Vagina (tissue), 2 donors: ENCODE results near the gene EIPR1. TPM values are rescaled to one million over a fixed set of nuclear protein-coding genes. Genes with fewer than 3 reads are reported as not detected.

Experiments used
- DNase-seq, 2 donors: peaks; one replicate each; pipeline ENCODE4 v3.0.0-alpha.2; 2017; ENCODE audit errors: extremely low spot score in 2 of 2
- H3K27ac ChIP-seq: fragments of 200-600 bp; sonication (generic); one replicate; pipeline ENCODE4 v1.5.1; 2019
- H3K27me3 ChIP-seq: fragments of 200-600 bp; sonication (generic); one replicate; pipeline ENCODE4 v1.5.1; 2019
- H3K36me3 ChIP-seq, 2 donors: fragments of 200-600 bp; sonication (generic); one replicate each; pipeline ENCODE4 v1.5.1; 2017 to 2019
- H3K4me1 ChIP-seq: fragments of 200-600 bp; sonication (generic); one replicate; pipeline ENCODE4 v1.5.1; 2019
- H3K4me3 ChIP-seq, 2 donors: fragments of 200-600 bp; sonication (generic); 1 replicate in 1 of 2; 2 replicates in 1 of 2; pipeline ENCODE4 v1.5.1; 2016 to 2019
- H3K9me3 ChIP-seq: fragments of 200-600 bp; sonication (generic); one replicate; pipeline ENCODE4 v1.5.1; 2019
- POLR2A ChIP-seq, 2 donors: fragments of 450-650 bp; IDR thresholded peaks; one replicate each; pipeline ENCODE4 v1.6.1; 2017; ENCODE audit warnings: antibody characterized with exemption in 2 of 2, mild to moderate bottlenecking in 2 of 2, moderate library complexity in 2 of 2
- POLR2AphosphoS5 ChIP-seq, 2 donors: sonication (generic); formaldehyde crosslinking; IDR thresholded peaks; one replicate each; pipeline ENCODE4 v1.9.0; 2017; ENCODE audit warnings: antibody characterized with exemption in 2 of 2, mild to moderate bottlenecking in 2 of 2, low read depth in 1 of 2; ENCODE audit not compliant: insufficient read depth in 1 of 2
- intact Hi-C: fragments of 100-400 bp; cut with DNase I; formaldehyde crosslinking; loops from one replicate; pipeline ENCODE4 v1.15.1; 2023
- total RNA-seq: library from RNA; depleted of rRNA; stranded (reverse); fragments of >200 nt; gene quantifications from one replicate; pipeline ENCODE4 v1.2.3, GENCODE V29; 2016
- TF ChIP-seq, protein P1 (sequence below), 3 experiments: fragments of 450-650 bp in 2 of 3; fragments of 200-600 bp in 1 of 3; sonication (generic) in 1 of 3; IDR thresholded peaks; one replicate each; pipeline ENCODE4 v1.5.1; 2017 to 2019; ENCODE audit warnings: antibody characterized with exemption in 3 of 3, mild to moderate bottlenecking in 2 of 3, moderate library complexity in 2 of 3

The EIPR1 gene
- total RNA-seq, 1 donor from 2014 or later, result 39.8 TPM

DNA sequence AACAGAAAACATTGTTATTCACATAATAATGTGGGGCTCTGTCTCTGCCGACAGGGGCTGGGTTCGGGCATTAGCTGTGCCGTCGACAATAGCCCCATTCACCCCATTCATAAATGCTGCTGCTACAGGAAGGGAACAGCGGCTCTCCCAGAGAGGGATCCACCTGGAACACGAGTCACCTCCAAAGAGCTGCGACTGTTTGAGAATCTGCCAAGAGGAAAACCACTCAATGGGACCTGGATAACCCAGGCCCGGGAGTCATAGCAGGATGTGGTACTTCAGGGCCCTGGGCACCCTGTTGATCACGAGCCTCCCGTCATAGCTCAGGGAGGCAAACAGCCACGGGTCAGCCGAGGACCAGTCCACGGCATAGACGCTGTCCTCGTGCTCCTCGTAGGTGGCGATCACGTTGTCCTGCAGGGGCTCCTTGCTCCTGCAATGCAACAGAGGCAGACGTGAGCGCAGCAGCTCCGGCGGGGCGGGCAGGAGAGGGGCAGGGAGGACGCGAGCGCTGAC lies 188.5 kb downstream of the EIPR1 start:
- H3K27me3 ChIP-seq, result no peaks in the 10 kb centered on the region
- no peak overlapping the region for H3K4me3 ChIP-seq
- TF ChIP-seq POLR2A (IDR thresholded peaks at IDR 0.05) (no peak), POLR2AphosphoS5 (IDR thresholded peaks at IDR 0.05; ENCODE audit: insufficient read depth in 1 of 2, low read depth in 1 of 2) (no peak)
- TF ChIP-seq, protein P1, sequence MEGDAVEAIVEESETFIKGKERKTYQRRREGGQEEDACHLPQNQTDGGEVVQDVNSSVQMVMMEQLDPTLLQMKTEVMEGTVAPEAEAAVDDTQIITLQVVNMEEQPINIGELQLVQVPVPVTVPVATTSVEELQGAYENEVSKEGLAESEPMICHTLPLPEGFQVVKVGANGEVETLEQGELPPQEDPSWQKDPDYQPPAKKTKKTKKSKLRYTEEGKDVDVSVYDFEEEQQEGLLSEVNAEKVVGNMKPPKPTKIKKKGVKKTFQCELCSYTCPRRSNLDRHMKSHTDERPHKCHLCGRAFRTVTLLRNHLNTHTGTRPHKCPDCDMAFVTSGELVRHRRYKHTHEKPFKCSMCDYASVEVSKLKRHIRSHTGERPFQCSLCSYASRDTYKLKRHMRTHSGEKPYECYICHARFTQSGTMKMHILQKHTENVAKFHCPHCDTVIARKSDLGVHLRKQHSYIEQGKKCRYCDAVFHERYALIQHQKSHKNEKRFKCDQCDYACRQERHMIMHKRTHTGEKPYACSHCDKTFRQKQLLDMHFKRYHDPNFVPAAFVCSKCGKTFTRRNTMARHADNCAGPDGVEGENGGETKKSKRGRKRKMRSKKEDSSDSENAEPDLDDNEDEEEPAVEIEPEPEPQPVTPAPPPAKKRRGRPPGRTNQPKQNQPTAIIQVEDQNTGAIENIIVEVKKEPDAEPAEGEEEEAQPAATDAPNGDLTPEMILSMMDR (IDR thresholded peaks at IDR 0.05), result no peak
- peaks cover 0 to 8% of the 10 kb centered on the region in 2 donors for H3K36me3 ChIP-seq
- no peaks in the 10 kb centered on the region for H3K9me3 ChIP-seq
- DNase-seq, result no peak
- intact Hi-C loops, result no loop called here
- H3K27ac ChIP-seq, result no peak overlapping the region
- no peaks in the 10 kb centered on the region for H3K4me1 ChIP-seq

DNA sequence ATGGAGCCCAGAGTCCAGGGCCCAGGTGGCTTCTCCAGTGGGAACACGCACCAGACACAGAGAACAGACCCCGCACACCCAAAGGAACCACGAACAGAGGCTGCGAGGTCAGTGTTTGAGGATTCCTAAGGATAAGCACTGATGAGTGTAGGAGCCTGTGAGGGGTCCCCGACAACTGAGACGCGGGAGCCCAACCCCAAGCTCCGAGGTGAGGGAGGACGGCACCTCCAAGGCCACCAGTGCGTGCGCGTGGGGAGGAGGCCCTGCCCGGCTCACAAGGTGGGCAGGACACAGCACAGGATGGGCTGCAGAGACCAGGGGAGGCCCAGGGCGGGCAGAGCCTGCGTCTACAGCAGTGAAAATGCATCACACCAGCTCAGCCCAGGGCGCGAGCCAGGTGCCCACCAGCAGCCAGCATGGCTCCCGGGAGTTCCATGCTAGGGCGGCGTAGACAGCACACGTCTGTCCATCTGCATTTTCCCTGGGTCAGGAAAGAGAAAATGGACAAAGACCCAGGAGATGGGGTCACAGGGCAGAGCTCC lies 189.1 kb downstream of the EIPR1 start:
- peaks cover 0 to 8% of the 10 kb centered on the region in 2 donors for H3K36me3 ChIP-seq
- no peak for DNase-seq
- intact Hi-C loops, result no loop called here
- H3K4me3 ChIP-seq, result no peak overlapping the region
- H3K9me3 ChIP-seq, result no peaks in the 10 kb centered on the region
- H3K27me3 ChIP-seq, result no peaks in the 10 kb centered on the region
- no peaks in the 10 kb centered on the region for H3K4me1 ChIP-seq
- no peak for TF ChIP-seq POLR2AphosphoS5 (IDR thresholded peaks at IDR 0.05; ENCODE audit: insufficient read depth in 1 of 2, low read depth in 1 of 2)
- TF ChIP-seq POLR2A (IDR thresholded peaks at IDR 0.05), result no peak
- TF ChIP-seq, protein P1 (IDR thresholded peaks at IDR 0.05), result no peak
- H3K27ac ChIP-seq, result no peak overlapping the region

DNA sequence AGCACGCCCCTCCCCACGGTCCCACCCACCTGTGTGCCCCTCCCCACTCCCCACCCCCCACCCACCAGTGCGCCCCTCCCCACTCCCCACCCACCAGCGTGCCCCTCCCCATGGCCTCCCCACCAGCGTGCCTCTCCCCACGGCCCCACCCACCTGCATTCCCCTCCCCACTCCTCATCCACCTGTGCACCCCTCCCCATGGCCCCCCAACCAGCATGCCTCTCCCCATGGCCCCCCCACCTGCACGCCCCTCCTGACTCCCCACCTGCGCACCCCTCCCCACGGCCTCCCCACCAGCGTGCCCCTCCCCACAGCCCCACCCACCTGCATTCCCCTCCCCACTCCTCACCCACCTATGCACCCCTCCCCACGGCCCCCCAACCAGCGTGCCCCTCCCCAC lies 190.2 kb downstream of the EIPR1 start:
- H3K36me3 ChIP-seq, result peaks cover 0 to 7% of the 10 kb centered on the region in 2 donors
- no peaks in the 10 kb centered on the region for H3K9me3 ChIP-seq
- H3K27ac ChIP-seq, result no peak overlapping the region
- intact Hi-C loops, result no loop called here
- no peaks in the 10 kb centered on the region for H3K4me1 ChIP-seq
- no peak for DNase-seq
- no peak overlapping the region for H3K4me3 ChIP-seq
- no peaks in the 10 kb centered on the region for H3K27me3 ChIP-seq
- TF ChIP-seq POLR2A (IDR thresholded peaks at IDR 0.05) (no peak), POLR2AphosphoS5 (IDR thresholded peaks at IDR 0.05; ENCODE audit: insufficient read depth in 1 of 2, low read depth in 1 of 2) (no peak)
- TF ChIP-seq, protein P1 (IDR thresholded peaks at IDR 0.05), result no peak

DNA sequence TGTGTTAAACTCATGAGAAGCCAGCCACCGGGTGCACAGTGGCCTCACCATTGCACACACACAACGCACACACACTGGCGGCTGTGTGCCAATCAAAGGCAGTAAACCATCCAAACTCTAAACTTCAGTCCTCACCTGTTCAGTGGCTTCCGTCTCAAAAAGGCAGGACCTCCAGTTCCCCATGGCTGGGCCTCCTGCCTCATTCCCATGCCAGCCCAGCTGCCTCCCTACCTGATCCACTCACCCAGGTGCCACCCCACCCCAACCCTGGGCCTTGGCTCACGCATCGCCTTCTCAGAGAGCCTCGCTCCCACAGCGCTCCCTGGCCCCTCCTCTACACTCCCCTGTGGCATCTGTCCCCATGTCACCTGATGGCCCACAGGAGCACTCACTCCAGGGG lies 190.9 kb downstream of the EIPR1 start:
- intact Hi-C loops, result no loop called here
- Histone ChIP-seq H3K27me3 (no peaks in the 10 kb centered on the region), H3K4me1 (no peaks in the 10 kb centered on the region), H3K9me3 (no peaks in the 10 kb centered on the region), H3K36me3 (no peaks in the 10 kb centered on the region), H3K4me3 (no peak overlapping the region), H3K27ac (no peak overlapping the region)
- no peak for DNase-seq
- TF ChIP-seq, protein P1 (IDR thresholded peaks at IDR 0.05), result no peak
- no peak for TF ChIP-seq POLR2A (IDR thresholded peaks at IDR 0.05)

DNA sequence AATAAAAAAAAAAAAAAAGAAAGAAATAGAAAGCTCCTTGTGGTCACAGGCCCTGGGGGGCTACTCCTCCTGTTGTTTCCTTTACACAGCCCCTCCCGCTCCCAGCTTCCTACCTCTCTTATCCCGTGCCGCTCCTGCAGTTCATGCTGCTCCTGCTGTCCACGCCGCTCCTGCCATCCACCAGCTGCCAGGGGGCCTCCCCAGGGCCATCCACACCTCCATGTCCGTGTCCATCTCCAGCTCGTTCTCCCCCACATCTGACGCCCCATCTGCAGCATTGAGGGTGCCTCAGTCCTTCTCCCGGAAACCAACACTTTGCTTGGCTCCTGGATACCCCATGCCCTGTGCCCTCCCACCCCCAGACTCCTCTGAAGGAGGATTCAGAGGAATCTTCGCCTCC lies 191.7 kb downstream of the EIPR1 start:
- intact Hi-C loops, result no loop called here
- TF ChIP-seq POLR2AphosphoS5 (IDR thresholded peaks at IDR 0.05; ENCODE audit: insufficient read depth in 1 of 2, low read depth in 1 of 2) (no peak), POLR2A (IDR thresholded peaks at IDR 0.05) (no peak)
- TF ChIP-seq, protein P1 (IDR thresholded peaks at IDR 0.05), result no peak
- H3K9me3 ChIP-seq, result no peaks in the 10 kb centered on the region
- H3K27ac ChIP-seq, result no peak overlapping the region
- no peaks in the 10 kb centered on the region for H3K36me3 ChIP-seq
- no peaks in the 10 kb centered on the region for H3K4me1 ChIP-seq
- no peaks in the 10 kb centered on the region for H3K27me3 ChIP-seq
- no peak for DNase-seq
- H3K4me3 ChIP-seq, result no peak overlapping the region
